ENCODE measurements around the gene ARHGAP24. TPM values are rescaled to one million over a fixed set of nuclear protein-coding genes. Genes with fewer than 3 reads are reported as not detected.

ARHGAP24 gene
- total RNA-seq, result under 1 TPM; 0.22 to 0.70 TPM

- peak; percentile 89 for ATAC-seq
- Mint-ChIP-seq H3K4me3 (peak within 1 kb of the TSS; percentile 53), H3K27ac (no peak within 1 kb of the TSS), H3K36me3 (ENCODE audit: low read depth) (no peaks in the 10 kb centered on the region), H3K27me3 (peaks cover 23% of the 10 kb centered on the region), H3K4me1 (ENCODE audit: low read depth) (peaks cover 7% of the 10 kb centered on the region), H3K9me3 (no peaks in the 10 kb centered on the region)
- ChIA-PET CTCF (no interaction called here), POLR2A (no interaction called here)
- TF ChIP-seq CTCF (IDR thresholded peaks at IDR 0.05), result no peak
- peak; percentile 68 for DNase-seq
- intact Hi-C loops (cut with micrococcal nuclease), result no loop called here
These were observed at the start of gene ARHGAP24 for GRCh38 chr4:85474818-85475630. TSS of gene ARHGAP24 (plus strand) at chr4:85475150.

- ATAC-seq, result no peak
- TF ChIP-seq CTCF (IDR thresholded peaks at IDR 0.05), result no peak
- Mint-ChIP-seq H3K9me3 (no peaks in the 10 kb centered on the region), H3K4me1 (ENCODE audit: low read depth) (no peaks in the 10 kb centered on the region), H3K27me3 (no peaks in the 10 kb centered on the region), H3K4me3 (no peak overlapping the region), H3K27ac (no peak overlapping the region), H3K36me3 (ENCODE audit: low read depth) (no peaks in the 10 kb centered on the region)
- no peak for DNase-seq
- intact Hi-C loops (cut with micrococcal nuclease), result no loop called here
- CTCF ChIA-PET, result no interaction called here
- POLR2A ChIA-PET, result no interaction called here
These were observed 48.6 kb upstream of the ARHGAP24 start for GRCh38 chr4:85426366-85426765.

DNA sequence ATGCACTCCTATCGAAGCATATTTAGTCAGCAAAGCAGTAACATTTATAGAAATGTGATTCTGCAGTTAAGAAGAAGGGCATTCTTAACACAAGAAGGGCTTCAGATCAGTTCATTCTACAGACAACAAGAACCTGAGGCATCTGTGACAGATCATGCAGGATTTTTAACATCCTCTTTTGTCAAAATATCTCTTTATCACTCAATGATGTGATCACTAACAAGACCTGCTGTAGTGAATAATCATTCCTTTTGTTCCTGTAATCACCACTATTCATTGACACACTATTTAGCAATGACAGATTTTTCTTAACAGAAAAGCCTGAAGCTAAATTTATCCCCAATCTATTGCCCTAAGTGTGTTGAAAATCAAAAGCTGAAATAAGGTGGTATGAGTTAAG lies 47.8 kb upstream of the ARHGAP24 start:
- ATAC-seq (no peak), DNase-seq (no peak)
- CTCF ChIA-PET, result no interaction called here
- no peaks in the 10 kb centered on the region for H3K4me1 Mint-ChIP-seq (ENCODE audit: low read depth)
- intact Hi-C loops (cut with micrococcal nuclease), result no loop called here
- TF ChIP-seq CTCF (IDR thresholded peaks at IDR 0.05), result no peak
- H3K9me3 Mint-ChIP-seq, result no peaks in the 10 kb centered on the region
- H3K36me3 Mint-ChIP-seq (ENCODE audit: low read depth), result no peaks in the 10 kb centered on the region
- H3K27ac Mint-ChIP-seq, result no peak overlapping the region
- H3K4me3 Mint-ChIP-seq, result no peak overlapping the region
- POLR2A ChIA-PET, result no interaction called here
- no peaks in the 10 kb centered on the region for H3K27me3 Mint-ChIP-seq

DNA sequence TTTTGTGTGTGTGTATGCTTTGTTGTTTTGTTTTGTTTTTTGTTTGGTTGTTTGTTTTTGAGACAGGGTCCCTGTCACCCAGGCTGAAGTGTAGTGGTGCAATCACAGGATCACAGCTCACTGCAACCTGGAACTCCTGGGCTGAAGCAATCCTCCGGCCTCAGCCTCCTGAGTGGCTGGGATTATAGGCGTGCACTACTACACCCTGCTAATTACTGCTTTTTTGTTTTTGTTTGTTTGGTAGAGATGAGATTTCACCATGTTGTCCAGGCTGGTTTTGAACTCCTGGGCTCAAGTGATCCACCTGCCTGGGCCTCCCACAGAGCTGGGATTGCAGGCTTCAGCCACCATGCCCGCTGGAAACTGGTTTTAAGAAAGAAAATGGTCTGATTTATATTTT lies 44.7 kb upstream of the ARHGAP24 start:
- Mint-ChIP-seq H3K27me3 (no peaks in the 10 kb centered on the region), H3K4me3 (no peak overlapping the region)
- ATAC-seq, result no peak

More for the DNA sequence above, 44.7 kb upstream of the ARHGAP24 start:
- ChIA-PET CTCF (no interaction called here), POLR2A (no interaction called here)
- DNase-seq, result no peak
- TF ChIP-seq CTCF (IDR thresholded peaks at IDR 0.05), result no peak
- Mint-ChIP-seq H3K36me3 (ENCODE audit: low read depth) (no peaks in the 10 kb centered on the region), H3K9me3 (no peaks in the 10 kb centered on the region), H3K4me1 (ENCODE audit: low read depth) (no peaks in the 10 kb centered on the region), H3K27ac (no peak overlapping the region)
- intact Hi-C loops (cut with micrococcal nuclease), result no loop called here
